Progenitor cell of endocrine pancreas (in vitro differentiated cells): ENCODE data around the gene AICDA. TPM values are rescaled to one million over a fixed set of nuclear protein-coding genes. Genes with fewer than 3 reads are reported as not detected.

Experiments
- DNase-seq: peaks from one replicate; pipeline ENCODE4 v3.0.0; 2021; ENCODE audit warnings: low spot score; ENCODE audit not compliant: unreplicated experiment
- H3K27ac Mint-ChIP-seq: 2 replicates; pipeline ENCODE4 v1.8.0; 2021; ENCODE audit warnings: mild to moderate bottlenecking, moderate library complexity, mixed read lengths
- H3K27me3 Mint-ChIP-seq: 2 replicates; pipeline ENCODE4 v1.8.0; 2021; ENCODE audit warnings: mixed read lengths
- H3K36me3 Mint-ChIP-seq: 2 replicates; pipeline ENCODE4 v1.8.0; 2022; ENCODE audit warnings: mixed read lengths; ENCODE audit not compliant: insufficient read depth
- H3K4me1 Mint-ChIP-seq: 2 replicates; pipeline ENCODE4 v1.8.0; 2021; ENCODE audit warnings: low read depth, mixed read lengths
- H3K4me3 Mint-ChIP-seq: 2 replicates; pipeline ENCODE4 v1.8.0; 2021; ENCODE audit warnings: low read depth, mild to moderate bottlenecking, moderate library complexity, mixed read lengths
- H3K9me3 Mint-ChIP-seq: 2 replicates; pipeline ENCODE4 v1.8.0; 2021; ENCODE audit warnings: low read depth, mixed read lengths
- CTCF ChIP-seq: fragments of 200-600 bp; sonication (generic); IDR thresholded peaks from one replicate; pipeline ENCODE4 v1.5.0; 2021; ENCODE audit warnings: antibody characterized with exemption, mild to moderate bottlenecking; ENCODE audit not compliant: unreplicated experiment
- long read RNA-seq: library from polyadenylated mRNA; unstranded; transcript quantifications from one replicate; pipeline ENCODE4 v2.0.0, GENCODE V29; 2020
- total RNA-seq: library from RNA; stranded (reverse); gene quantifications from 2 replicates; pipeline ENCODE4 v1.2.1, GENCODE V29; 2021

AICDA gene
- not detected in 2 replicates for total RNA-seq
- long read RNA-seq = 0 reads

GRCh38 chr12:8612629-8613028 lies at the start of gene AICDA:
TSS of gene AICDA (minus strand) at chr12:8612859. CDS start at chr12:8612767, 92 bp downstream.
- no peaks in the 10 kb centered on the region for H3K4me1 Mint-ChIP-seq
- no peak within 1 kb of the TSS for H3K27ac Mint-ChIP-seq

GRCh38 chr12:8661751-8662150 lies 49.1 kb upstream of the AICDA start:
- Mint-ChIP-seq H3K27me3 (peaks cover 4% of the 10 kb centered on the region), H3K27ac (no peak overlapping the region), H3K4me3 (no peak overlapping the region)

More at GRCh38 chr12:8612629-8613028, at the start of gene AICDA:
- no peak for DNase-seq
- Mint-ChIP-seq H3K4me3 (no peak within 1 kb of the TSS), H3K9me3 (no peaks in the 10 kb centered on the region), H3K27me3 (peaks cover 25% of the 10 kb centered on the region), H3K36me3 (no peaks in the 10 kb centered on the region)
- no peak for TF ChIP-seq CTCF

GRCh38 chr12:8661016-8661415 lies 48.4 kb upstream of the AICDA start:
- no peaks in the 10 kb centered on the region for H3K36me3 Mint-ChIP-seq
- H3K27me3 Mint-ChIP-seq = peaks cover 4% of the 10 kb centered on the region
- H3K4me1 Mint-ChIP-seq = peaks cover 4% of the 10 kb centered on the region
- H3K9me3 Mint-ChIP-seq = no peaks in the 10 kb centered on the region
- no peak for DNase-seq
- no peak for TF ChIP-seq CTCF
- H3K4me3 Mint-ChIP-seq = no peak overlapping the region
- no peak overlapping the region for H3K27ac Mint-ChIP-seq

More at GRCh38 chr12:8661751-8662150, 49.1 kb upstream of the AICDA start:
- H3K9me3 Mint-ChIP-seq = no peaks in the 10 kb centered on the region
- DNase-seq = no peak
- H3K4me1 Mint-ChIP-seq = peaks cover 4% of the 10 kb centered on the region
- no peak for TF ChIP-seq CTCF
- no peaks in the 10 kb centered on the region for H3K36me3 Mint-ChIP-seq

- Mint-ChIP-seq H3K9me3 (no peaks in the 10 kb centered on the region), H3K27me3 (no peaks in the 10 kb centered on the region), H3K36me3 (no peaks in the 10 kb centered on the region), H3K27ac (peak overlapping the region; percentile 6), H3K4me3 (no peak overlapping the region), H3K4me1 (peaks cover 4% of the 10 kb centered on the region)
- no peak for DNase-seq
- no peak for TF ChIP-seq CTCF
These were observed 45.7 kb upstream of the AICDA start for GRCh38 chr12:8658346-8658745.

GRCh38 chr12:8655421-8655820 lies 42.8 kb upstream of the AICDA start:
- no peak overlapping the region for H3K27ac Mint-ChIP-seq
- TF ChIP-seq CTCF = no peak
- no peaks in the 10 kb centered on the region for H3K36me3 Mint-ChIP-seq
- peaks cover under 1% of the 10 kb centered on the region for H3K27me3 Mint-ChIP-seq
- no peak overlapping the region for H3K4me3 Mint-ChIP-seq
- no peaks in the 10 kb centered on the region for H3K9me3 Mint-ChIP-seq
- H3K4me1 Mint-ChIP-seq = peaks cover 2% of the 10 kb centered on the region
- no peak for DNase-seq
